ENCODE measurements around the gene PHF21A.
"Not testable (repeated sequence)": the region's sequence is repeated elsewhere in the genome, so short reads cannot be mapped to it uniquely, and the experiment has no call there.

The PHF21A gene

DNA sequence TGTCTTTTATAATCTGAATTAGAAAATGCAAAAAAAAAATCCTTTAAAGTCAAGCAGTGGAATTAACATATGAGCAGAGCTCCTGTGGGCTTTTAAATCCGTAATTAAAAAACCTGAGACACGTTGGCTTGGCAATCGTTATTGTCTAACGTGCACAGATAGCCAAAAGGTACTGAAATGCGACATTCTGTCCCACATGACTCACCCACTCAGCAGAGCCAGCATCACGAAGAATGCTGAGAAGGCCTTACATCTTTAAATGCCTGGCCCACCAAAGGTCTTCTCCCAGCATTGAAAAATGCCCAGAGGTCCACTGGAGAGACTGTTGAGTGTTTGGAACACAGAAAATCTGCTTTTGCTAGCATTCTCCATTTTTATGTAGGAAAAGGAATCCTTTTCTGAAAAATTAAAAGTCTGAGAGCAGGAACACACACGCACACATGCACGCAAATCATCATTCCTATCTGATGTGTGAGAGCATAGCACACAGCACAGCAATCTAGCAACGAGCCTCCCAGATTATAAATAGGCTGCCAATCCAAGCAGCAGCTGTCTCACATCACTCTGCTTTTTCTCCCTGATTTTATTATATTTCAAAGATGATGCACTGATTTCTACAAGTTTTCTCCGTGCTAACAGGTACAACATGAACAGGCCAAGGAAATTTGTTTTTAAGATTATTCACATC lies 94.5 kb downstream of the PHF21A start:
- no peak for DNase-seq

DNA sequence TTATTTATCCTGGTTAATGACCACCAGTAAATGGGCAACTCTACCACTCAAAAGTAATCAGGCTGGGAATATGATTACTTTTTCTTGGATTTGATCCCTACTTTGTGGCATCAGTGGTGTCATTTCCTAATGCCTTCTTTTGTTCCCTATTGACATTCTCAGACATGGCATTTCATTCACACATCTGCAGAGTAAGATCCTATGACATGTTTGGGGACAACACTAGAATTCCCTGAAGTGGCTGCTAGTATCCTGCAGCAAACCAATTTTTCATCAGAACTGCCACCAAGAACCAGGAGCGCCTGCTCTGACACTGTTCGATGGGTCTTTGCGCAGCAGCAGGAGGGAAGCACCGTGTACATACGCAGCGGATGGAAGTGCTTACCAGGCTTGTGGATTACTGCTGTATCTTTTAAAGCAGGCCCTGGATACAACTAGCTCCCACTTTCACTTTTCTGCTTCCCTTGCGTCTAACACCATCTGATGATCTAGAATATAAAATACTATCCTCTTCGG lies 101.1 kb downstream of the PHF21A start:
- DNase-seq: no peak

DNA sequence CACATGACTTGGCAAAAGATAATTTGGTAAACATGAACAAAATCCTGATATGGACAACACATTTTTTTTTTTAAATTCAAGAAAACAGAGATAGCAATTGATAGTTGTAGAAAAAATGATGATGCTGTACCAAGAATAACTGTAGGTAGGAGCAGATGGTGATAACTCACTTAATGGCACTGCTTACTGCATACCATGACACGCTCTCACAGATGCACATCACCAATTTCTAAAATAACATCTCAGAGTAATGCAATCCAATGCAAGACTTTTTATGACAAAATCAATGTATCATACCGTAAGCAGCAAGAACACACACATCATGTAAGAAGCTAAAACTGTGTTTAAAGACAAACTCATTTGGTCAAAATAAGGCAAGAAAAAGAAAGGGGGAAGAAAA lies 102.6 kb downstream of the PHF21A start:
- DNase-seq: no peak

DNA sequence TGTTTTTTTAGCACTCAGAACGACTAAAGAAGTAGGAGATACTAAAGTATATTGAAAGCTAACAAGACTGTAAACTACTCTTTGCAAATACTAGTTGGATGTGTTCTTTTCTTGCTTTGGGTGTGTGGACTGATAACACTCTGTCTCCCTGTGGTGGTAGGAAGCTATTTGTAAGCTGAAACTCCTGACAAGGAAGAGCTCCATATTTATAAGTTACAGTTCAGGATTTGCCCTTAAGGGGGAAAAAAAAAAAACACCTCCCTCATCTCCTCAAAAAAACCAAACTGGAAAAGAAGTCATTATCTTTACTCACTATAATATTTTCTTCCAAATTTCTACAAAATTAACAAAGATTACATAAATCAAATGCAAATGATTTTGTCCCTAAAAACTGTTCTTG lies 103.9 kb downstream of the PHF21A start:
- no peak for DNase-seq

DNA sequence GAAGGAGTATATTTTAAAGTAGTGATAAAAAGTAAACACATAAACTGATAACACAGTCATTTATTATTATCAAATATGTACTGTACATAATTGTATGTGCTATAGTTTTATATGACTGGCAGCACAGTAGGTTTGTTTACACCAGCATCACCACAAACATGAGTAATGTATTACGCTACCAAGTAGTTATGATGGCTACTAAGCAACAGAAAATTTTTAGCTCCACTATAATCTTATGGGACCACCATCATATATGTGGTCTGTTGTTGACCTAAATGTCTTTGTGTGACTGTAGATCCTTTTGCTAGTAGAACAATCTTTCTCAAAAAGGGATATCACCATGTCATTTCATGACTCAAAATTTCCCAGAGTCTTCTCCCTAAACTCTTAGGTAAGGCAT lies 105.3 kb downstream of the PHF21A start:
- DNase-seq: no peak

DNA sequence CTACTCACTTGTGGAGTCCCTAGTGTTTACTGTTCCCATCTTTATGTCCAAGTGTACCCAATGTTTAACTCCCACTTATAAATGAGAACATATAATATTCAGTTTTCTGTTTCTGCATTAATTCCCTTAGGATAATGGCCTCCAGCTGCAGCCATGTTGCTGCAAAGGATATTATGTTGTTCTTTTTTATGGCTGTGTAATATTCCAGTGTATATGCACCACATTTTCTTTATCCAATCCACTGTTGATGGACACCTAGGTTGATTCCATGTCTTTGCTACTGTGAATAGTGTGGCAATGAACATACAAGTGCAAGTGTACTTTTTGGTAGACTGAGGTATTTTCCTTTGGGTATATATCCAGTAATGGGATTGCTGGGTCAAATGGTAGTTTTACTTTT lies 107.1 kb downstream of the PHF21A start:
- not testable (repeated sequence) for DNase-seq

DNA sequence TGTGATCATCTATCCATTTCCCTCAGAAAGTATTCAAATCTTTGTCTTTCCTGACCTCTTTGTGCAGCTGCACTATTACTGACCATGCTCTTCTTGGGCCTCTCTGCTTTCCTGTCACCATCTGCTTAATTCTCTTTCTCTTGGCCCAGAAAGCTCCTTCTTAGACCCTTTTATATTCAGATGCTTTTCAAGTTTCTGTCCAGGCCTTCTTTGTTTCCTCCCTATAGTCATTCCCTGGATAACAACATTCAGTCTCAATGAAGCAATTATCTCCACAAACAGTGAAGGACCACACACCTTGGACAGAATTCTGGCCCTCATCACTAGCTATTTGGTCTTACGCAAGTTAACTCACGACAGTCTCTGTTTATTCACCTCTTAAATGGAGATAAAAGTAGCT lies 109.1 kb downstream of the PHF21A start:
- no peak for DNase-seq

DNA sequence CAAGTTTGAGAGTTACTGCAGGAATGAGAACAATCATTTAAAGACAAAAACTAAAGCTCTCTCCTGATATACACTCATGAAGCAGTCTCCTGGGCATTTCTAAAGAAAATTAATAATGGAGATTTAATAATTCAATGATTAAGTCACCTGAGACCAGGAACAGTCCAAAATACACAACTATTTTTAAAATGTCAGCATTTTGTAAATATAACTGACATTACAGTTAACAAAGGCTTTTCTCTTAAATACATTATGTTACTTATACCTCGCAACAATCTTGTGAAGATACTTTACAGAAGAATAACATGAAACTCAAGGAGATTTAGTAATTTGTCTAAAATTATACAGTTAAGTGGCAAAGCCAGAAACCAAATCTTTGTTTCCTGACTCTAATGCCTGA lies 111.2 kb downstream of the PHF21A start:
- DNase-seq: no peak

DNA sequence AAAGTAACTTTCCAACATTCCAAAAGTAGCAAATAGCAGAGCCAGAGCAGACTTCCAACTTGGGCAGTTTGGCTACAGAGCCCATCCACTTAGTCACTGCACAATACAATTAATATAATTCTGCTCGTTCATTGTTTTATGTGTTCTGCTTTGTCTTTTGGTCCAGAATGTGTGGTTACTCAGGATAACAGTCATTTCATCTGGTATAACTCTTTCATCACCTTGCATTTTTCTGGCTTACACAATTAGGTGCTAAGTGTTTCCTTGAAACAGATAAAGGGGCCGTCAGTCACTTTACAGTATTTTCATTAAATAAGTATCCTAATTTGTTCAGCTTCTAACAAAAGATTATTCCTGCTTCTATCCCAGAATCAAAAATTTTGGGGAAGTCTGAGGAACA lies 111.6 kb downstream of the PHF21A start:
- DNase-seq: no peak

DNA sequence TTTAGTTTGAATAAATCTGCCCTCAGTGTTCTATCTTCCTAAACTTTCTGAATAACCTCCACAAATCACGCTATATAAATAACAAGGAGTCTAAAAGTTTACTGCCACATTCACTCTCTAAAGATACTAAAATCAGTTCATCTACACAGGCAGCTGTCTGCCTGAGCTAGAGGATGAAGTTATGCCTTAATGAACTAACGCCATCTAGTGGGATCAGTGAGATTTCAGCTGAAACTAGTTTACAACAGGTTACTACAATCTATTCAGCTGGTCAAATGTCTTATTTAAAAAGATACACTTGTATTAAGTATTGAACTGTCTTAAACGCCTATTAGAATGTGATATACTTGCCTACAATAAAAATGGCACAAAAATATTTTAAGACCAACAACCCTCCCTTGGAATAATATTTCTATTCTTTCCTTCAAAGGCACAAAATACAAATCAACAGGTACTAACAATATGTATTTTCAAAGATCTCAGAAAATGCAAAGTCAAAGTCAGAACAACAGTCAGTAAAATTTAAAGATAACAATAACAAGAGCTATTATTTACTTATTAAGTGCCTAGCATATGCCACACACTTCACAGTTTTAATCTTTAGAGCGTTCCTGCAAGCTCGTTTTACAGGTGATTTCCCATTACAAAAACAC lies 114.7 kb downstream of the PHF21A start:
- DNase-seq: no peak

DNA sequence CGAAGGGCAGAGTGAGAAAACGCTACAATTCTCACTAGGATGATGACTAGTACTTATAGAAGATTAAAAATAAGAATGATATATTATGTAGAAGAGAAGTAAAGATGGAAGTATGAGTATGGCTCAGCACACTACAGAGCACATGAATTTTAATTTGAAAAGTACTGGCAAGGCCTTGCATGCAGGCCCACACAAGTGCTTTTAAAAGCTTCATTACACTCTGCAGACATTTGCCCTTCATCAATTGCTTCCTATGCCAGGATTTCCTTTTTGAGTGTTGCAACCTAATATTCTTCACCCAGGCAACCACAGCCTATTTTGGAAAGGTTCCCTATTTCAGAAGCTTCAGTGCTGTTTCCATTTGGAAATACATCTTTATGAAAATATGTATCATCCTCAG lies 117.7 kb downstream of the PHF21A start:
- no peak for DNase-seq

DNA sequence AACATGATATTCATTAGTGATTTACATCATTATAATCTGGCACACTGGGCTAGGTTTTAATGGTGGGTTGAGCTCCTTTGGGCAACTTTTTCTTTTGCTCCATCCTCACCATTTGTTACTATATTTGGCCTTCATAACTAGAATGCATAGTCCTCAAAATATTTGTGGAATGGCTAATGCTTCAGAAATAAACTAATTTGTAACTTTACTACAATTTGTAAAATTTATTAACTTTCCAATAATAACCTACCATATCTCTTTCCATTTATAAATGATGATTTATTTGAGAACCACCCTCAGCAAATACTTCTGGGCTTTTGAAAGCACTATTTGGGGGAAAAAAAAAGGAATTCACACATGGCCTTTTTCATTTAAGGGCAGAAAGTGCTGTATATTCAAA lies 119.1 kb downstream of the PHF21A start:
- no peak for DNase-seq

DNA sequence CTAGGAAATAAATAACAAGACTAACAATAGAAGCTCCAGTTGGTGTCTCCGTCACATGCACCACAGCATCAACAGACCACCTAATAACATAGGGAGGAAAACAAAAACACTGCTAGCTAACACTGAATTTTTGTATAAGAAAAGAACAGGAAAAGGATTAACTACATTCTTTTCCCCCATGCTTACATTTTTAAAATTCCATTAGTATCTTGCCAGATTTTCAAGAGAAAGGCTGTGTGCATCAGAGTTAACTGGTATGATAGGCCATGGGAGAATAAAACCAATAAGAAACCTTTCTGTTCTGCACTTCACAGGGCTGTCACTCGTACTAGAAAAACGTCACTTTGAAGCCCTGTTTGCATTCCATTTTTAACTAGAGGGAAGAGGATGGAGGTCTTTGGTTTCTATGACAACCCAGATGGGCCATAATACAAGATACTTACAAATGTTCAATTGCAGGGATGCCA lies 119.8 kb downstream of the PHF21A start:
- no peak for DNase-seq

DNA sequence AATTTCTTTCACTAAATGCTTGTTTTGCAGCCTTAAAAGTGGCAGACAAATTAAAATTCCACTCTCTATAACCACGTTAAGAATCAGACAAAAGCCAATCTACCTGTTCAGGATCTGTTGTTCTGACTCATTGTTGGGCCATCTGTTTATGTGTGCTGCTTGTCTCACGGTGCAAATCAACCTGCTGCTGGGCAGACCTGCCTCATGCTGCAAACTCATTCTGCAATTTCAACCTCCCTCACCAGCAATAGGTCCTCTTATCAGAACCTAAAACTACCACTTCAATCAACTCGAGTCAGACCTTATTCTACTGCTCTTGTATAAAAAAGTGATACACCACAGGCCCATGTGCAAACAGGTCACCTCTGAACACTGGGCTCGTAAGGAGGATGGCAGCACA lies 123.7 kb downstream of the PHF21A start:
- no peak for DNase-seq

DNA sequence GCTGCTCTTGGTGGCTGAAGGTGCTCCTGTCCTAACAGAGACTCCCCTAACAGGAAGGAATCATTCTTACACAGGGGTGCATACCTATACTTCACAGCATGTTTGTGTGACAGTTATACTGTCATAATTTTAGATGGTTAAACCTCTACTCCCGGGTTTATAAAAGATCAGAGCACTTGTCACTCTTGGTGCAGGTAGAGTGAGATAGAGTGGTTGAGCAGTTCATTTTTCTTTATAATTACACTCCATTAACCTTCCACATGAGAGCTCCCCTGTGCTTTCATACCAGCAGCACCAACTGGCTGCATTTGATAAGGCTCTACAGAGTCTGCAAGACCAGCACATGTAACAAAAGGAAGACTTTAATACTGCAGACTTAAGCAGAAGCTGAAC lies 125.9 kb downstream of the PHF21A start:
- no peak for DNase-seq

DNA sequence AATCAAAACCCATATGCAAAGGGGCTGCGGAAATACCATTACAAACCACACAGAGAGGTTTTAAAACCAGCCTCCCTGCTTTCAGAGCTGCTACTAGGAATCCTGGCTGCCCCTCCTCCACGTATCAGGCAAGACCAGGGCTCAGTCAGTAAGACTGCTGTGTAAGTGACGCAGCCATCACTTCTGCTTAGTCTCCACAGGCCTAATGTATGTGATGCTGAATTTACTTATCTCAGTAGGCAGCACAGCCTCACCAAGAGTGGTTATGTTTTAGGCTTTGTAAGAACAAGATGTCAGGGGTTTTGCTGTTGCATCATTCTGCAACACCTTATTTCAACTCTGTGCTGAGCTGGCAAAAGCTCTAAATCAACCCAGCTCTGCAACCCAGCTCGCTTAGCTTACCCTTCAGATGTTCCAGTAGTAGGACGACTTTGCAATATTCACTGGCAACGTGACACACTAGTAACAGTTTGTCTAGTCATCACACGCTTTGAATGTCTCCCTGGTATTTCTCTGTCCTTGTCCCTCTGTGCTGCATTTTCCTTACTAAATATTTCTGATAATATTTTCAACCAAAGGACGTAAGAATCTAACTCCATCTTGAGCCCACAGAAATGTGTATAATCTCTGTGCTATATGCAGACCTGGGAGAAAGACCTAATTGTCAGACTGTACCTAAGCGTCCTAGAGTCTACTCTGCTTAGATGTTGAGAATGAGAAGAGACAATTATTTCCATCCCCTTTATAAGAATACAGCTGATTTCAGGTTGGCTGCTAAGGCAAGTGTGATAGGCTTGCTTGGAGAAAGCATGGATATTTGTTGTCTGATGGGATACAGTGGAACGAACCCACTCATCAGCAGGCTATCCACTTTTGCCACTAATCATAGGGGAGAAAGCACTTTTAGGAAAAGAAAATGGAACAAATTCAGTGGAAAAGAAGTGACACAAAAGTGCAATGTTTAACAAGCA lies 126.6 kb downstream of the PHF21A start:
- no peak for DNase-seq

DNA sequence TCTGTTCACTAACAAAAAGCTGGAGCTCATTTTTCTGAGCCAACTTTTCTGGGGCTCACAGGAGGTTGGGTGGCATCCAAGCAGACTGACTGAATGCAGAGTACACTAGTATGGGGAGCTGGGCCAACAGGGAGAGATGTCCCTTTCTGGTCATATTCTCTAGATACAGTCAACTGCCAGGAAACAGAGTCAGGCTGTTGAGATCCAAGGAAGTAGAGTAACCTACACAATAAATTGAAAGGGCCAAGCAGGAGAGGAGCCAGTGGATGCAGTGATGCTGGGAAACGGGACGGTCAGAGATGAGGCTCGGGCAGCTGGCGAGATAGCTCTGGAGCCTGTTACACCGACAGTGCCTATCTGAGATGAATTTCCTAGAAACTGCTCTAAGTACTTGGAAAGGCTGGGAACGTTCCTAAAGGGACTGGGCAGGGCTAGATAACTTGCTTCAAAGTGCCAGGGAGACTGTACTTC lies 127.7 kb downstream of the PHF21A start:
- no peak for DNase-seq

DNA sequence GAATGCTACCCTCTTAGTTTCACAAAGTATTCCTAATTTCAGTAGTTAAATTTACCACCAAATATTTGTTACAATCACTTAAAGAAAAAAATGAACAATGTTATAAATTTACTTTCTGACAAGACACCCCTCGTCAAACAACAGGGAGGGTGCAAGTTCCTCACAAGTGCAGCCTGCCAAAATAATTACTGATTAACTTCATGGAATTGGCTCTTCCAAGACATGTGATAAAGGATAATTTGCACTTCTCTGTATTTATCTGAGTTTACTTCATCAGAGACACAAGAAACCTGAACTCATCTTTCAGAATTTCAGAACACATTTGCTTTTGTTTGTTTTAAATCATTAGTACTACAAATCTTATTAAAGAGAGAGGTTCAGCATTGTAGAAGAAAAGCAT lies 132.3 kb downstream of the PHF21A start:
- DNase-seq: no peak

DNA sequence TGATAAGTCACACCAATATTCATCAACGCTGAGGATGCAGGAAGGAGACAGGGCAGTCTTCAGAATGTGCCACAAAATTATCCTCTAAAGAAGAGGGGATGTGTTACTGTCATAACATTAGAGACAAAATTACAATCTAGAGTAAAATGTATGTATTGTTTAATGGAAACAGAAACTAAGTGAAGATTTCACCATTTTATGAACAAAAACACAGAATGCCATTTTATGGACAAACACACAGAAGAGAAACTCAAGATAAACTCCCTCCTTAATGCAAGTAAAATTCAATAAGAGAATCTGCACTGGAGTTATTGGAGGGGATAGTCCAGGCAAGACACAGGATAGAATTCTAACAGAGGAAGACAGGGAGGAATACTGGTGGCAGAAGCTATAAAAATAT lies 136.0 kb downstream of the PHF21A start:
- no peak for DNase-seq

DNA sequence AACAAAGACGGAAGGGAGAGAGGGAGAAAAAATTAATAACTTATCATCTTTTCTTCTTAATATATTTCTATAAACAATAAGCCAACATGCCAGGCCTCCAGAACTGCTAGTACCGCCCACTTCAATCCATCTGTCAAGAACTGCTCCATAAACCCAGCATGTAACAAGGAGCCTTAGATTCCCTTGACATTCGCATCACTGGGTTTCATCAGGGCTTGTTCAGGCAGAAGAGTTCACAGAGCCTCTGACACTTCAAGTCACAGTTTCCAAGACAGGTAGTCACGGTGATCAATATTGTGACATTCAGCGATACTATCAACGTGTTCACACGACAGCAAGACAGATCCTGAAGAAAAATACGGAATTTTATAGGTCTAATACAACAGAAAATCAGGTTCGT lies 137.1 kb downstream of the PHF21A start:
- DNase-seq: no peak

DNA sequence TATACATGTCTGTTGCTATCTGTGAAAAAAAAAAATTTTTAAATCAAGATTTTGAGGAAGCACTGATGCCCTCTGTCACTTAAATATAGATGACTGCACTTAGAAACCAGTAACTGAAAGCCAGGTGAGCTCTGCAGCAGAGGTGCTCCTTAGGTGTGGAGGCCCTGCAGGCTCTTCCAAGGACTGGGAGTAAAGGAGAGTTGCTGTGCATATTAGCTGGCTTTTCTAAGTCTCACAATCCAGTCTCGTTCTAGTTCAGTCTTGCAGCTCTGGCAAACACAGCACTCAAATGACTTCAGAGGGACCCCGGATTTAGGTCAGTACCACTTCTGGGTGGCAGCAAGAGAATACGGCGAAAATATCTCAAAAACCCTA lies 137.8 kb downstream of the PHF21A start:
- DNase-seq: no peak

DNA sequence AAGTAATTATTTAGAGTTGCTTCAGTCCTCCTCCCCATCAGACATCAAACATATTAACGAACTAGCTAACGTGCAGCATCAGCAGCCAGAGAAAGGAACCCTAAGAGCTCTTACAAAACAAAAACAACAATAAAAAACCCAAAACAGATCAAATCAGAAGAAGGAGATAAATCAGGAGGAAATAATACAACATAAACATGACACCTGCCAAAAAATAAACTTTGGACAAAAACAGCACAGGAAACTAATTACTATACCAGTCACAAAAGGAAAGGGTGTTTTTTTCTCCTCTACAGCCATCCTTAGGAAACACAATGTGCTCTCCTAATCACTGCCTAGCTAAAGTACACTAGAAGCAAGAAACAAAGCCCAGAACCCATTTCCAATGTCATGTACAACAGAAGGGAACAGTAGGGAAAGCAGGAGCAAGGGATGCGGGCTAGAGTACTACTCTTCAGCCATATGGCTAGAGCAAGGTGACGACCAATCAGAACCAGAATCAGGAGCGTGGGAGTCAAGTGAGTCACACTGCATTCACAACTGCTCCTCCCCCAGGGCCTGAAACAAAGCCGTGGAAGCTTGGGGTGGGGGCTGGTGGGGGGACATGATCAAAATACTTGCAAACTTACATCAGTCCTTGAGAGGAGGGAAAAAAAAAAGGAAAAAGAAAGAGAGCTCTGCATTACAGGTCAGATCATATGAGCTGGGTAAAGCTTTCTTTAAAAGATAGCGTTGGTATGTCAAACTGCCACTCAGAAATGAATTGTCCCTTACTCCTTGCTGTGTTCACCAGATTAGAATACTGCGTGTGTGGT lies 138.4 kb downstream of the PHF21A start:
- DNase-seq: no peak

DNA sequence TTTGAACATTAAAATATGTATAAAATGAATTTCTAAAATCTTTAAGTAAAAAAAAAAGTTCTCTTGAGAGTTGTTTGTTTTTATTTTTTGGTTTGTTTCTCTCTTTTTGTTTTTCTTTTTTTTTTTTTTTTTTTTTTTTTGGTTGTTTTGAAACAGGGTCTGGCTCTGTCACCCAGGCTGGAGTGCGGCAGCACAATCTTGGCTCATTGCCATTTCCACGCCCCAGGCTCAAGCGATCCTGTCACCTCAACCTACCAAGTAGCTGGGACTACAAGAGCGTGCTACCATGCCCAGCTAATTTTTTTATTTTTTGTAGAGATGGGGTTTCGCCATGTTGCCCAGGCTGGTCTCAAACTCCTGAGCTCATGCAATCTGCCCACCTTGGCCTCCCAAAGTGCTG lies 139.4 kb downstream of the PHF21A start:
- DNase-seq: not testable (repeated sequence)

Data from activated CD8-positive, alpha-beta memory T cell treated with anti-CD3 and anti-CD28 coated beads, Interleukin-2, amount 50 U/mL, for 4 hours (primary cell).